Renal cortical epithelial cell (primary cell): ENCODE data around the gene IMPACT. TPM values are rescaled to one million over a fixed set of nuclear protein-coding genes. Genes with fewer than 3 reads are reported as not detected.
A peak's percentile ranks its signal among the peaks of the same experiment; 100 is the strongest.

ENCODE experiments used
- DNase-seq: peaks from one replicate; pipeline ENCODE4 v3.0.0-alpha.2; 2011; ENCODE audit warnings: low read depth
- total RNA-seq: library from RNA; depleted of rRNA; stranded (reverse); fragments of >200 nt; gene quantifications from 2 replicates; pipeline ENCODE4 v1.2.3, GENCODE V29; 2014

Gene IMPACT
- total RNA-seq, 1 donor from 2014 or later = 34.2 TPM

GRCh38 chr18:24421831-24422230 is 4.6 kb upstream of the IMPACT start:
- no peak for DNase-seq

GRCh38 chr18:24426073-24426397 is 435 bp upstream of the IMPACT start:
- no peak for DNase-seq

GRCh38 chr18:24427484-24427883 is 1.0 kb downstream of the IMPACT start:
- peak; percentile 28 for DNase-seq

GRCh38 chr18:24428709-24429108 is 2.2 kb downstream of the IMPACT start:
- no peak for DNase-seq

GRCh38 chr18:24429188-24429587 is 2.7 kb downstream of the IMPACT start:
- DNase-seq = no peak

GRCh38 chr18:24432618-24433017 is 6.1 kb downstream of the IMPACT start:
- DNase-seq = no peak

GRCh38 chr18:24436939-24437338 is 10.5 kb downstream of the IMPACT start:
- DNase-seq = no peak

- no peak for DNase-seq
Observed at GRCh38 chr18:24443870-24444269, 17.4 kb downstream of the IMPACT start.

- DNase-seq = no peak
Observed at GRCh38 chr18:24446453-24446852, 20.0 kb downstream of the IMPACT start.

- DNase-seq = no peak
Observed at GRCh38 chr18:24446953-24447538, 20.6 kb downstream of the IMPACT start.

- no peak for DNase-seq
Observed at GRCh38 chr18:24447961-24448360, 21.5 kb downstream of the IMPACT start.

- DNase-seq = no peak
Observed at GRCh38 chr18:24456549-24456948, 30.1 kb downstream of the IMPACT start.

- no peak for DNase-seq
Observed at GRCh38 chr18:24459772-24460171, 33.3 kb downstream of the IMPACT start.

GRCh38 chr18:24460388-24460787 is 33.9 kb downstream of the IMPACT start, which contains the start of gene HRH4:
Gene HRH4, plus strand, starts transcription at chr18:24460637. Its CDS starts 92 bp downstream, at chr18:24460729.
- no peak for DNase-seq

GRCh38 chr18:24461996-24462395 is 35.5 kb downstream of the IMPACT start:
- no peak for DNase-seq

GRCh38 chr18:24462838-24463775 is 36.6 kb downstream of the IMPACT start:
- DNase-seq = no peak

- DNase-seq = no peak
Observed at GRCh38 chr18:24465486-24465885, 39.0 kb downstream of the IMPACT start.

GRCh38 chr18:24466771-24467170 is 40.3 kb downstream of the IMPACT start:
- no peak for DNase-seq

GRCh38 chr18:24470022-24470618 is 43.6 kb downstream of the IMPACT start:
- no peak for DNase-seq

GRCh38 chr18:24470805-24471204 is 44.3 kb downstream of the IMPACT start:
- DNase-seq = no peak

- no peak for DNase-seq
Observed at GRCh38 chr18:24472591-24472990, 46.1 kb downstream of the IMPACT start.

GRCh38 chr18:24474406-24474805 is 47.9 kb downstream of the IMPACT start:
- DNase-seq = no peak
